ENCODE data around the gene NT5DC4.

- no peak for TF ChIP-seq CTCF (IDR thresholded peaks at IDR 0.05)
- no peak for TF ChIP-seq POLR2A (IDR thresholded peaks at IDR 0.05)
These were observed 32.5 kb upstream of the NT5DC4 start for GRCh38 chr2:112688086-112688880.

Measured in testis (tissue), 2 donors.